Measurements from ENCODE around the gene ACTN1. TPM values are rescaled to one million over a fixed set of nuclear protein-coding genes. Genes with fewer than 3 reads are reported as not detected.

The ACTN1 gene
- total and polyA plus RNA-seq, 2 experiments from 2014 or later: 121 to 280 TPM

DNA sequence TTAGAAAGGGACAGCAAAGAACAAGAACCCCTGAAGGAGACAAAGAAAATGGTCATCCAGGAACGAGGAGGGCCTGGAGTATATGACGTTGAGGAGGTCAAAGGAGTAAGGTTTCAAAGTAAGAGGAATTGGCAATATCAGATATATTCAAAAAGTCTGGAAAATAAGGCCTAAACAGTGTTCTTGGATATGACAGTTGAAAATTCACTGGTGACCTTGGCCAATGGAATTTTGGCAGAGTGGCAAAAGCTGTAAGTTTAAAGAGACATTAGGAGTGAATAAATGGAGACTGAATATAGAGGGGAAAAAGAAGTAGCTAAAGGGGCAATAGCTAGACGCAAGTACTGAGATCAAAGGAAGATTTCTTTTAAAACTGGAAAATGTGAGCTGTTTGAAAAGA lies 4.1 kb upstream of the ACTN1 start (continued):
- no peak for TF ChIP-seq ZNF114 (CRISPR knock-in tag; IDR thresholded peaks at IDR 0.05)
- no peak for TF ChIP-seq ZNF331 (CRISPR knock-in tag; IDR thresholded peaks at IDR 0.05; ENCODE audit: low read depth)
- no peak for TF ChIP-seq CREB1 (CRISPR knock-in tag; IDR thresholded peaks at IDR 0.05; ENCODE audit: low read depth)
- TF ChIP-seq STAT1 (IDR thresholded peaks at IDR 0.05; ENCODE audit: unreplicated experiment): no peak
- TF ChIP-seq EZH2 (IDR thresholded peaks at IDR 0.05; ENCODE audit: low read depth, unreplicated experiment): no peak
- TF ChIP-seq NANOG (IDR thresholded peaks at IDR 0.05; ENCODE audit: borderline replicate concordance): no peak
- TF ChIP-seq, protein P1, sequence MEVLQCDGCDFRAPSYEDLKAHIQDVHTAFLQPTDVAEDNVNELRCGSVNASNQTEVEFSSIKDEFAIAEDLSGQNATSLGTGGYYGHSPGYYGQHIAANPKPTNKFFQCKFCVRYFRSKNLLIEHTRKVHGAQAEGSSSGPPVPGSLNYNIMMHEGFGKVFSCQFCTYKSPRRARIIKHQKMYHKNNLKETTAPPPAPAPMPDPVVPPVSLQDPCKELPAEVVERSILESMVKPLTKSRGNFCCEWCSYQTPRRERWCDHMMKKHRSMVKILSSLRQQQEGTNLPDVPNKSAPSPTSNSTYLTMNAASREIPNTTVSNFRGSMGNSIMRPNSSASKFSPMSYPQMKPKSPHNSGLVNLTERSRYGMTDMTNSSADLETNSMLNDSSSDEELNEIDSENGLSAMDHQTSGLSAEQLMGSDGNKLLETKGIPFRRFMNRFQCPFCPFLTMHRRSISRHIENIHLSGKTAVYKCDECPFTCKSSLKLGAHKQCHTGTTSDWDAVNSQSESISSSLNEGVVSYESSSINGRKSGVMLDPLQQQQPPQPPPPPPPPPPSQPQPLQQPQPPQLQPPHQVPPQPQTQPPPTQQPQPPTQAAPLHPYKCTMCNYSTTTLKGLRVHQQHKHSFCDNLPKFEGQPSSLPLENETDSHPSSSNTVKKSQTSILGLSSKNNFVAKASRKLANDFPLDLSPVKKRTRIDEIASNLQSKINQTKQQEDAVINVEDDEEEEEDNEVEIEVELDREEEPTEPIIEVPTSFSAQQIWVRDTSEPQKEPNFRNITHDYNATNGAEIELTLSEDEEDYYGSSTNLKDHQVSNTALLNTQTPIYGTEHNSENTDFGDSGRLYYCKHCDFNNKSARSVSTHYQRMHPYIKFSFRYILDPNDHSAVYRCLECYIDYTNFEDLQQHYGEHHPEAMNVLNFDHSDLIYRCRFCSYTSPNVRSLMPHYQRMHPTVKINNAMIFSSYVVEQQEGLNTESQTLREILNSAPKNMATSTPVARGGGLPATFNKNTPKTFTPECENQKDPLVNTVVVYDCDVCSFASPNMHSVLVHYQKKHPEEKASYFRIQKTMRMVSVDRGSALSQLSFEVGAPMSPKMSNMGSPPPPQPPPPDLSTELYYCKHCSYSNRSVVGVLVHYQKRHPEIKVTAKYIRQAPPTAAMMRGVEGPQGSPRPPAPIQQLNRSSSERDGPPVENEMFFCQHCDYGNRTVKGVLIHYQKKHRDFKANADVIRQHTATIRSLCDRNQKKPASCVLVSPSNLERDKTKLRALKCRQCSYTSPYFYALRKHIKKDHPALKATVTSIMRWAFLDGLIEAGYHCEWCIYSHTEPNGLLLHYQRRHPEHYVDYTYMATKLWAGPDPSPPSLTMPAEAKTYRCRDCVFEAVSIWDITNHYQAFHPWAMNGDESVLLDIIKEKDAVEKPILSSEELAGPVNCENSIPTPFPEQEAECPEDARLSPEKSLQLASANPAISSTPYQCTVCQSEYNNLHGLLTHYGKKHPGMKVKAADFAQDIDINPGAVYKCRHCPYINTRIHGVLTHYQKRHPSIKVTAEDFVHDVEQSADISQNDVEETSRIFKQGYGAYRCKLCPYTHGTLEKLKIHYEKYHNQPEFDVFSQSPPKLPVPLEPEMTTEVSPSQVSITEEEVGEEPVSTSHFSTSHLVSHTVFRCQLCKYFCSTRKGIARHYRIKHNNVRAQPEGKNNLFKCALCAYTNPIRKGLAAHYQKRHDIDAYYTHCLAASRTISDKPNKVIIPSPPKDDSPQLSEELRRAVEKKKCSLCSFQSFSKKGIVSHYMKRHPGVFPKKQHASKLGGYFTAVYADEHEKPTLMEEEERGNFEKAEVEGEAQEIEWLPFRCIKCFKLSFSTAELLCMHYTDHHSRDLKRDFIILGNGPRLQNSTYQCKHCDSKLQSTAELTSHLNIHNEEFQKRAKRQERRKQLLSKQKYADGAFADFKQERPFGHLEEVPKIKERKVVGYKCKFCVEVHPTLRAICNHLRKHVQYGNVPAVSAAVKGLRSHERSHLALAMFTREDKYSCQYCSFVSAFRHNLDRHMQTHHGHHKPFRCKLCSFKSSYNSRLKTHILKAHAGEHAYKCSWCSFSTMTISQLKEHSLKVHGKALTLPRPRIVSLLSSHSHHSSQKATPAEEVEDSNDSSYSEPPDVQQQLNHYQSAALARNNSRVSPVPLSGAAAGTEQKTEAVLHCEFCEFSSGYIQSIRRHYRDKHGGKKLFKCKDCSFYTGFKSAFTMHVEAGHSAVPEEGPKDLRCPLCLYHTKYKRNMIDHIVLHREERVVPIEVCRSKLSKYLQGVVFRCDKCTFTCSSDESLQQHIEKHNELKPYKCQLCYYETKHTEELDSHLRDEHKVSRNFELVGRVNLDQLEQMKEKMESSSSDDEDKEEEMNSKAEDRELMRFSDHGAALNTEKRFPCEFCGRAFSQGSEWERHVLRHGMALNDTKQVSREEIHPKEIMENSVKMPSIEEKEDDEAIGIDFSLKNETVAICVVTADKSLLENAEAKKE (CRISPR knock-in tag; IDR thresholded peaks at IDR 0.05): no peak

DNA sequence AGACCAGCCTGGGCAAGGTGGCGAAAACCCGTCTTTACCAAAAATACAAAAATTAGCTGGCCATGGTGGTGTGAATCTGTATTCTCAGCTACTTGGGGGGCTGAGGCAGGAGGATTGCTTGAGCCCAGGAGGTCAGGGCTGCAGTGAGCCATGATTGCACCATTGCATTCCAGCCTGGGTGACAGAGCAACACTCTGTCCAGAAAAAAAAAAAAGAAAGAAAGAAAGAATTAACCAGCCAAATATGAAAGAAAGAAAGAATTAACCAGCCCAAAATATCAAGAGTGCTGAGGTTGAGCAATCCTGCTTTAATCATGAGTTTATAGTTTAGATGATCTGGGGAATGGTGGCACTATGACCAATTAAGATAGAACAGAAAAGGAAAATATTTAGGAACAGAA lies 3.5 kb upstream of the ACTN1 start:
- Mint-ChIP-seq H3K4me1 (peaks cover 23% of the 10 kb centered on the region), H3K27ac (no peak overlapping the region), H3K36me3 (ENCODE audit: low read depth) (peaks cover 3% of the 10 kb centered on the region; the same call in 1 of the 3 replicates), H3K4me3 (no peak overlapping the region), H3K9me3 (no peaks in the 10 kb centered on the region; the same call in 2 of the 3 replicates), H3K27me3 (ENCODE audit: insufficient read depth, low read depth, poor library complexity) (peaks cover 17% of the 10 kb centered on the region)
- H3K9me2 ChIP-seq (ENCODE audit: insufficient read depth): peaks cover 4% of the 10 kb centered on the region; the same call in 1 of the 2 replicates
- H3K4me2 ChIP-seq: peak overlapping the region; percentile 45; the same call in 1 of the 2 replicates
- no peak overlapping the region for H3K27ac ChIP-seq (ENCODE audit: low read depth)
- no peak overlapping the region for H2AFZ ChIP-seq
- peaks cover 9% of the 10 kb centered on the region for H3K79me2 ChIP-seq (replicated peaks; ENCODE audit: insufficient read depth)
- ATAC-seq (no peak), DNase-seq (ENCODE audit: low spot score) (no peak)
- H3K36me3 ChIP-seq (ENCODE audit: insufficient read depth): no peaks in the 10 kb centered on the region
- peaks cover 4% of the 10 kb centered on the region; the same call in 1 of the 2 replicates for H3K27me3 ChIP-seq (ENCODE audit: insufficient read depth)
- H3K4me3 ChIP-seq: no peak overlapping the region
- peaks cover 24% of the 10 kb centered on the region for H3K4me1 ChIP-seq (ENCODE audit: insufficient read depth)
- peaks cover 11% of the 10 kb centered on the region; the same call in 1 of the 2 replicates for H3F3A ChIP-seq (replicated peaks; ENCODE audit: low read depth)
- no peaks in the 10 kb centered on the region; the same call in 1 of the 2 replicates for H4K20me1 ChIP-seq (replicated peaks; ENCODE audit: insufficient read depth)
- TF ChIP-seq, protein P1 (CRISPR knock-in tag; IDR thresholded peaks at IDR 0.05): no peak
- TF ChIP-seq EZH2 (IDR thresholded peaks at IDR 0.05; ENCODE audit: low read depth, unreplicated experiment) (no peak), POLR2AphosphoS5 (IDR thresholded peaks at IDR 0.05; ENCODE audit: low read depth) (no peak), CREB1 (CRISPR knock-in tag; IDR thresholded peaks at IDR 0.05; ENCODE audit: low read depth) (no peak), JUNB (IDR thresholded peaks at IDR 0.05; ENCODE audit: unreplicated experiment) (no peak)
